OCI-M2 (cell line): Measurements from ENCODE around the gene TRABD2B.

Experiments used
- DNase-seq: peaks from one replicate; lab custom pipeline; 2025; ENCODE audit not compliant: unreplicated experiment; lab: John Stamatoyannopoulos, UW

Gene TRABD2B

DNA sequence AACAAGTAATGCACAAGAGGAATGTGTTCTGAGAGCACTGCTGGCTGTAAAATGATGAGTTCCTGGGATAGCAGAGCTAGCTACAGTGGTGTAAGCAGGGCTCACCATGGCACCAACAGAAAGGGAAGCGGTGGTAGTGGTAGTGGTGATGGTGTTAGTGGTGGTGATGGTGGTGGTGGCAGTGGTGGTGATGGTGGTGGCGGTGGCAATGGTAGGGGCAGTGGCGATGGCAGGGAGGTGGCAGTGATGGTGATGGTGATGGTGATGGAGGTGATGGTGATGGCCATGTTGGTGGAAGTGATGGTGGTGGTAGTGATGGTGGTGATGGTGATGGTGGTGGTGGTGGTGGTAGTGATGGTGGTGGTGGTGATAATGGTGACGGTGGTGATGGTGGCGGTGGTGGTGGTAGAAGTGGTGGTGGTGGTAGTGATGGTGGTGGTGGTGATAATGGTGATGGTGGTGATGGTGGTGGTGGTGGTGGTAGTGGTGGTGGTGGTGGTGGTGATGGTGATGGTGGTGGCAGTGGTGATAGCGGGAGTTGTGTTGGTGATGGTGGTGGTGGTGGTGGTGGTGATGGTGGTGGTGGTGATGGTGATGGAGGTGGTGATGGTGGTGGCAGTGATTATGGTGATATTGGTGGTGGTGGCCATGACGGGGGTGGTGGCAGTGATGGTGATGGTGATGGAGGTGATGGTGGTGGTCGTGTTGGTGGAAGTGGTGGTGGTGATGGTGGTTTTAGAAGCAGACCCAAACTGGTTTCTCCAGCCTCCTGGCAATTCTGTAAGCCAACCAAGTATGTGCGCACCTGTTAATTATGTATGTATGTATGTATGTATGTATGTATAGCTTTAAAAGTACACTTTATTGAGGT lies 254.1 kb downstream of the TRABD2B start:
- no peak for DNase-seq

DNA sequence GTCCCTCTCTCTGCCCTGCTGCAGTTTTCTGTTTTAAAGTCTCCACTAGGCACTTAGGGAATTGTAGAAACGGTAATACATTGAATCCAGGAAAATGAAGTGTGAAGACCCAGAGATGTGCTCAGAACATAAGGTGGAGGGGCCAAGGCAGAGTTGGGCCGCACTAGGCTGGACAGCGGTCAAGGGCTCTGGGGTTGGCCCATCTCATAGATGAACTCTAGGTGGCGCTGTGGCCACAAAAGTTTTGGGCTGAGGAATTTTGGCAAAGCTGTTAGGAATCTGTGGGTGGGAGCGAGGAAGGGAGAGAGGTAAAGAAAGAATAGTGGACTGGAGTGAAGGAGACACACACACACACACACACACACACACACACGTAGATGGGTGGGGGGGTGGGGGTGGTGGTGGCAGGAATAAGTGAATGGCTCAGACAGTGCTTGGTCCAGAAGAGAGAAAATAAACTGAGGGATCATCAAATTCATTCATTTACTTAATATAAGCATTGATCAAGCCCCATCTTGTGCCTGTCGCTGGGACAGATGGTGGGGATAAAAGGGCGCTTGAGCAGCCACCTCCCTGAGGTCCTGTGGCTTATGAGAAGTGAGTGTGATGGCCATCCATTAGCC lies 258.5 kb downstream of the TRABD2B start:
- no peak for DNase-seq

DNA sequence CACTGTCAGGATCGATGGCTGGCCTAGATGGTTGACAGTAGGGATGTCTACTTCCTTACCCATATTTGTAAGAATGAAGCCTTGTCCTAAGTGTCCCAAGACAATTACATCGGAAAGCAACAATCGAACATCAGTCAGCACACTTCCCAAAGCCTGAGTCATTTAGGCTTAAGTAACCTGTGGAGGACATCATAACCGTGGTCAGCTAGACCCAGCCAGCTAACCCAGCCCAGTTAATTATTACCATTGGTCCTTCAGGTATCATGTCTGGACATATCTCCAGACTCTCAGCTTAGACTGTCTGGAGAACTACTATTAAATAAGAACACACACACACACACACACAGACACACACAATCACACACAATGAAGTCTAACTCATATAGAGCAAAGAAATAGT lies 264.7 kb downstream of the TRABD2B start:
- DNase-seq = no peak

DNA sequence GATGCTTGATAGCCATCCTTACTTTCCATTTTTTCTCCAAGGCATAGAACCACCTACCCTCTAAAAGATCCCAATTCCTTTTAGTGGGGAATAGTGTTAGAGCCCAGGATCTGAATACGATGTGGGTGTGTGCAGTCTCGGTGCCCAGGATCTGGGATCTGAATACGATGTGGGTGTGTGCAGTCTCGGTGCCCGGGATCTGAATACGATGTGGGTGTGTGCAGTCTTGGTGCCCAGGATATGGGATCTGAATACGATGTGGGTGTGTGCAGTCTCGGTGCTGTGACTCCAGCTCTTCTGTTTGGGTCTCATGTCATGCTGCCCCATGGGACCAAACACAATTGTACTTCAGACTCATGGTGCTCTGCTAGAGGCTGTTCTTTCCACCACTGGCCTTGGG lies 265.5 kb downstream of the TRABD2B start:
- no peak for DNase-seq

DNA sequence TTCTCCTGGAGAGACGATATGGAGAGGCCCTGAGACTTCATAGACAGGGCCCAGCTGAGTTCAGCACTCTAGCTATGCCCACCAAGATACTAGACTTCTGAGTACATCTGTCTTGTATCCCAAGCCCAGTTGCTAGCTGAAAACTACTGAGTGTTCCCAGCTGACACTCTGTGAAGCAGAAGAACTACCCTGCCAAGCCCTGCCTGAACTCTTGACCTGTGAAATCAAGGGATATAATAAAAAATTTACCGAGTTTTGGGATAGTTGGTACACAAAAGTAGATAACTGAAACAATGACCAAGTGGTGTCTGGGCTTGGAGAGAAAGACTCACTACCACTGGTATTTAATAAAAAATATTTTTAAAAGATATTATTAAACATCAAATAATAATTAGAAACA lies 267.5 kb downstream of the TRABD2B start:
- no peak for DNase-seq

DNA sequence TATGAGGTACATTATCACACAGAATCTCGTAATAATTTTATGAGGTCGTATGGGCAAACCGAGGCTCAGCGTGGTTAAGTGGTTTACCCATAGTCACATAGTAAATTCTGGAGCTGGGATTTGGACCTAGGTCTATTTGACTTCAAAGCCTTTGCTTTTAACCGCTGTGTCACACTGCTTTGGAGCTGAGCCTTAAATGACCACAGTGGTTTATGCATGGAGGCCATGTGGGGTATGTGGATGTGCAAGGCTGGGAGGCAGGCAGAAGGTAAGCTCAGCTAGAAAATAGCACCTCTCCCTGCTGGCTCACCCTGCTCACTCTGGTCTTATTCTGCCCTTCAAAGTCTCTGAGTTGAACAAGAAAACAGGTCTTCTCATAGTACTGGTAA lies 269.5 kb downstream of the TRABD2B start:
- DNase-seq = no peak

DNA sequence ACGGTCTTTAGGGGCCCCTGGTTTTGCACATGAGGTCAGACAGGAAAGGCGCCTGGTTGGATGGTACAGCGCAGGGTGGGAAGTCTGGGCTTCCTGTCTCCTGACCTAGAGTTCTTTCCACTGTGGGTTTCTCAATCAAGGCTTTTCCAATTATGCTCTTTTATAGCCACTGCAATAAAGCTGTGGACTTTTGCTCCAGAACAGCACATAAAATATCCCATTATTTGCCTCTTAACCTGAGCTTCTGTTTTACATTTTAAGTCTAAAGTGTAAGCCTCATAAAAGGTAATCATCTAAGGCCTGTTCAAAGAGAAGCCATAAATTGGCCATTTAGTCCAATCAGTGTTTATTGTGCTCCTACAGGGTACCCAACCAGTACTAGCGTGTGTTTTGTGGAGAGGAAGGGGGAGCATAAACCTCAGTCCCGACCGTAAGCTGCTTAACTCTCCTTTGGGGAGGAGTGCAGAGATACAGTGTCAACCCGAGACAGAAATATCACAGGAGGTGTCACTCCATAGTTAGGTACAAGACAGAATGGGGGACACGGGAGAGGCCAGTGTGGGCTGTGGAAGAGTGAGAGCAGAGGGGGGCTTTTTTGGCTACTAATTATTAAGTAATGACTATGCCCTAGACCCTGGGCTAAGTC lies 270.0 kb downstream of the TRABD2B start:
- DNase-seq = no peak

DNA sequence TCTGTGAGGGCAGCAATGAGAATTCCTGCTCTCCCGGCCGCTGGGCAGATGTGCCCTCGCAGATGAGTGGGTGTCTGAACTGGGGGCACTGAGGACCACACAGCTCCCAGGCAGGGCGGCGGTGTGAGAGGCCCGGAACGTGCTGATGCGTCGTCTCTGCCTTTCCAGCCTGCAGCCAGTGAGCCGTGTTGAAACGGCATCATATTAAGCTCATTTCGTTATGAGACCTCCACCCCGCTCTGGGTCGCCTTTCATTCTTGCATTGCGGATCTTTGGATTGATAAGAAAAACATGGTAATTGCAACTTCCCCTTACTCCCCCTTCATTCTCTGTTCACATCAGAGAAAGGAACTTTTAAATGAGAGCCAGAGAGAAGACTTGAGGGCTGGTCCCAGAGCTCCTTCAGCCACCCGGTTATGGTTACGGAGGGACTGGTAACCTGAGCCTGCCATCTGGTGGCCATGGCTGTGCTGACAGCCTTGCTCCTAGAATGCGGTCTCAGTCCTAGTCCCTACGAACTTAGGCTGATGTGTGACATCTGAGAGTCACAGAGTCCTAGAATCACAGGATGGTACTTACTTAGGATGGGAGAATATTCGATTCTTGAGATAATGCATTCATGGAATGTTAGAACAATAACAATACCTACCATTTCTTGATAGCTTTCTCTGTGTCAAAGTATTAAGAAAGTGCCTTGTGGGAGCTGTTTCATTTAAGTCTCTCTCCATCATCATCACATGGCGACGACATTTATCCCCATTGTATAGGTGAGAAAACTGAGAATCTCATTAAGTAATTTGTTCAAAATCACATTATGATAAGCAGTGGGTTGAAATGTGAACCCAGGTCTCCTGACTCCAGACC lies 271.0 kb downstream of the TRABD2B start:
- DNase-seq = peak; percentile 23

DNA sequence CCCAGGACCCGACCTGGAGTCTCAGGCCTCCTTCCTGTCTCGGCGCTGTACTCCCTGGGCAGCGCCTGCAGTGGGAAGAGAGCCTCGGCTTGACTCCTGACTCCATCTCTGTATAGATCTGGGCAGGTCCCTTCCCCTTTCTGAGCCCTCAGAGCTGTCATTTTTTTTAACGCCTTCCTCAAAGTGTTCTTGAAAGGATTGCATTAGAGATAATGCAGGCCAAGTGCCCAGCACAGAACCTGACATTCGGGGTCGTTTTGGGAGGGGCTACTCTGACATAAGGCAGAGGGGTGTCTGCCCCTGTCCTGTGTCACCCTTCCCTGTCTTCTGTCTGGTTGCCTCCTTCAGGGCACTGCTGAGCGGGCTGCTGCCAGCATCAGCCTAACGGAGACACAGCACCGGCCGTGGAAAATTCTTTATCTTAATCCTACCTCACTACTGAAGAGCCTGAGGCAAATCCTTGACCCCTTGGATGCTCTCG lies 271.6 kb downstream of the TRABD2B start:
- DNase-seq = no peak

DNA sequence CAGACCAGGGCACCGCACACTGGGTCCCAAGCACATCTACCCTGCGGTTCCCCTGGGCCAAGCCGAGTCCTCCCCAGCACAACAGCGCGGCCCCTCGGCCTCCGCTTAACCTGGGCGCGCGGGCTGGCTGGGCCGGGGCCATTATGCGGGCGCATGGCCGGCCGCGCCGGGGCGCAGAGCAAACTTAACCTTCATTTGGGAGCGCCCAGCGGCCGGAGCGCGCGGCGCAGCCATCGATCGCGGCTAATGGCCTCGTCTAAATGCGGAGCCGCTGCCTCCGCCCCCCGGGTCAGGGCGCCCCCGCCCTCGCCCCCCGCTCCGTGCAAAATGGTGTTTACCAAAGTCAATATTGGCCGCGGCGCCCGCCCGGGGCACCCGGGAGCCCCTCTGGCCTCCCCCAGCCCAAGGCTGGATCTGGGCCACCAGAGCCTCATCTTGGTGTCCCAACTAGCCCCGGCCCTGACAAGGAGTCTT lies 272.1 kb downstream of the TRABD2B start:
- no peak for DNase-seq

DNA sequence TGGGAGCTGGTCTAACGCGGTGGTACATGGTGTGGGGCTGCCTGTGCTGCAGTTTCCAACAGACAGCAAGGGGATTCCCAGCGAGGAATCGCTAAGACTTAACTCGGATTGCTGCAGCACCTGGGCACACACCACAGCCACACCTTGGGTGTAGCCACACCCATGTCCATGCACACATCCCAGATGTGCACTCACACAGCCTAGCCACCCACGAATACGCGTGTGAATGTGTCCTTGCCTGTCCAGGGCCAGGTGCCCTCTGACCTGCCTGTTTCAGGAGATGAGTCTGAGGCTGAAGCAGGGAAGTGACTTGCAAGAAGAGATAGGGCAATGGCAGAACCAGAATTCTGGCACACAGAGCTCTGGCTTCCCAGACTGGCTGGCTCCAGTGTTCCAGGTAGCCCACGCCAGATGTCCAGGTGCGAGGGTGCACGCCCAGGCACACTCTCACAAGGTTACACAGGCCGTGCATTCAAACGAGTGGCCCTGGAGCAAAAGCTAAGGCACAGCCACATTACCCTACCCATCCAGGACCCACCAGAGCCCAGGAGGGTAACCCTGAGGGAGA lies 272.7 kb downstream of the TRABD2B start:
- DNase-seq = no peak

DNA sequence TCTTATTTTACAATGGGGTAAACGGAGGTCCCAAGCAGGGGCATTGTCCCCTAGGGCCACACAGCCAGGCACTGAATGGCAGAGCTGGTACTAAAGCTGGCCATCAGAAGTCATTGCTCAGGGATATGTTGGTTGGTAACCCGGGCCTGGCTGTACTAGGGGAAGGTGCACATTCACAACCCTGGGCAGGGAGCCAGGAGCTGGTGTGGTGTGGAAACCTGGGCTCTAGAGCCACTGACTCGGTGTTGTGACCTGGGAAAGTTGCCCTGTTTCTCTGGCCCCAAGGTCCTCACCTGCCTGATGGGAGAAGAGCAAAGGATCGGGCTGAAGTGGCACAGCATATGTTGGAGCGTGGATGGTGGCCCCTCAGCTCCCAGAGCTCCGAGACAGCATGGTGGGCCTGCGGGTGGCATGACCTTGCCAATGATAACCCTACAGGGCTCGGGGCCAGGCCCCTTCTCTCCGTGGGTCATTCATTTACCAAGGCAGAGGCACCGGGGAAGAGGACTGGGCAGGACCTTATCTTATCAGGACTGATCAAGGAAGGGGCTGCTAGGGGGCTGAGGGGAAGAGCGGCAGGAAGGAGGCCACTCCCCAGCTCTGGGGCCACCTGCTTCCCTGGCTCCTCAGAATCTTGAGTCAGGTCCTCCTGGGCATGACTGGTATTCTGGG lies 274.1 kb downstream of the TRABD2B start:
- no peak for DNase-seq

DNA sequence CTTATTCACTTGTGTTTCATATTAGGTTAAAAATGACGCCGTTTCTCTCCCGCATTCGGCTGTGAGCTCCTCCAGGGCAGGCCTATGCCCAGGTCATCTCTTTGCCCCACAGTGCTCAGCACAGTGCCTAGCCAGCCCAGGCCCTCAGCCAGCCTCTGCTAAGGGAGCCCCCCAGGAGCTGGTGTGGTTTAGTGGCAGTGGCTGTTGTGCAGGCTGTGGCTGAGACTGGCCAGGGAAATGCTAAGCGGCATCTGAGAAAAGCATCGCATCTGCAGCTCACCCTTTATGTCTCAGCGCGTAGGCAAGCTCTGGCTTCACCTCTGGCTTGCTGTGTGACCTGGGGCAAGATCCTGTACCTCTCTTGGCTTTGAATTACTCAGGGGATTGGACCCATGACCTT lies 275.1 kb downstream of the TRABD2B start:
- DNase-seq = no peak

DNA sequence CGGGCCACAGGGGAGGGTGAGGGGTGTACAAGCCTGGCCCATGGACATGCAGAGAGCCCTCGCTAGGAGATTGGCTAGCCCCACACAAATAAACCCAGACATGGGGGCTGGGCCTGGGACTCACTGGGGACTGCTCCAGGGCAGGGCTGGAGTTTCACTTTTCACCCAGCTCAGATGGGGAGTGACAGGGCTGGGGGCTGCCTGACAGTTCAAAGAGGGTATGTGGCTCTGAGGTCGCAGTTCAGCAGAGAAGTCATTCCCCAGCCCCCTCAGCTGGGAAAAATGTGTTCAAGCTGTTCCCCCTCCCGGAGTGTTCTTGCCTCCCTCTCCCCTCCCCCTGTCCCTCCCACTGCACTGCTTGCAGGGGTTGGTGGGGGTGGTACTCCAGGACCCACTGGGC lies 277.1 kb downstream of the TRABD2B start:
- no peak for DNase-seq

DNA sequence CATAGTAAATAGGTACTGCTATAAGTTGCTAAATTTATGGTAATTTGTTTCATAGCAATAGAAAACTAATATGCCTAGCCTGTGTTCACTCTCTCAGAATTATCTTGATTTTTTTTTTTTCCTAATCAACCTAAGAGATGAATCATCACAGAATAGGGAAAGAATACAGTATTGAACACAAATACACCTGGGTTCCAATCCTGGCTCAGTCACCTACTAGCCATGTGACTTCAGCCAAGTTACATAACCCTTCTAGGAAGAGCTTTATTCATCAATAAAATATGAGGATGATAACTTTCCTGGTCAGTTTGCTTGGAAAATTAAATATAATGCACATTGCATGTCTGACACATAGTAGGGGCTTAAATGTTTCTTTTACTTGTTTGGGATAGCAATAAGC lies 279.8 kb downstream of the TRABD2B start:
- no peak for DNase-seq

DNA sequence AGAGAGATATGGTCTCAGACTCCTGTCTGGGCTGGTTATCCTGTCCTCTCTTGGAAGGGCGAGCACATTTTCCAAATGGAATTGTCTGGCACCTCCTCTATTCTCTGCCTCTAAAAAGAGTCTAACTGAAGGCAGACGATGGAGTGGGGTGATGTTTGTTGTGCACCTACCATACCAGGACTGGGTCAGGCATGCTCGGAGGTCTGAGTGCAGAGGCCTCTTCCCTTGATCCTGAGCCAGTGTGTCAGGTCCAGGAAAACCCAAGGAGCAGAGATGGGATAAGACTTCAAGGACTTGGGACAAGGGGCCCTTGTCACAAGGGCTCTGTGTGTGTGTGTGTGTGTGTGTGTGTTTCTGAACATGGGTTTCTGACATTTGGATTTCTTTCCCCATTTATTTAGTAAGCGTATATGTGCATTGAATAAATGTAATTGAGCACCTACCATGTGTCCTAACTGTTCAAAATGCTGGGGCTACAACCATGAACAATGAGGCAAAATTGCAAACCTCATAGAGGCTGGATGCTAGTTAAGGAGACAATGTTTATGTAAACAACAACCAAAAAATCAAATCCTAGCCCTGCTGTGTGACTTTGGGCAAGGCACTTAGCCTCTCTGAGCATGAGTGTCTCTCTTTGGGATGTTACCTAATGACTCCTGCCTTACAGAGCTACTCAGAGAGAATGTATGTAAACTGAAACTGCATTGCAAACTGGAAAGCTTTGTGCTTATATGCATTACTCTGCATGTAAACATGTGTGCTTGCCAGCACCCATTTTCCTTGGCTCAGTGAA lies 283.0 kb downstream of the TRABD2B start:
- no peak for DNase-seq

DNA sequence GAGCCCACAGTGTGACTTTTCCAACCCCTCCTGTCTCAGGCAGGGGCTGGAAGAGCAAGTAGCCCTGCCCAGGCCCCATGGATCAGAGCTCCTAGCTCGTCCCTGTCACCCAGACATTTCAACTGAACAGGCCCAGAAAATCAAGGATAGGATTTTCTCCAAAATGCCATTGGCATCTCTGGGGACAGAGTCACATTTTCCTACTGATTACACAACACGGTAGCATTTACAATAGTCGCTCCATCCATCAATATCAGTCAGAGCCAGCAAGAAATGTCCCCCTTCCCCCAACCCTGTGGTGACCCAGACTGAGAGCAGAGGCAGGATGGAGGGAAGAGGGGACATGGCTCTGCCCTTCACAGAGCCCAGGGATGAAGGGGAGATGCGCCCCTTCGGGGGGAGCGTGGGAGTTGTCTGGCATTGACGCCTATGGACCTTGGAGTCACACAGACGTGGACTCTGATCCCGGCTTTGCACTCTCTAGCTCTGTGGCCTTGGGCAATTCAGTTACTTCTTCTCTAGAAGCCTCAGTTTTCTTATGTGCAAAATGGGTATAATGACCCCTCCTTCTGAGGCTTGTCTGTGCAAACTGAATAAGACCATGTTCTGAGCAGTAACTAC lies 283.7 kb downstream of the TRABD2B start:
- DNase-seq = no peak

DNA sequence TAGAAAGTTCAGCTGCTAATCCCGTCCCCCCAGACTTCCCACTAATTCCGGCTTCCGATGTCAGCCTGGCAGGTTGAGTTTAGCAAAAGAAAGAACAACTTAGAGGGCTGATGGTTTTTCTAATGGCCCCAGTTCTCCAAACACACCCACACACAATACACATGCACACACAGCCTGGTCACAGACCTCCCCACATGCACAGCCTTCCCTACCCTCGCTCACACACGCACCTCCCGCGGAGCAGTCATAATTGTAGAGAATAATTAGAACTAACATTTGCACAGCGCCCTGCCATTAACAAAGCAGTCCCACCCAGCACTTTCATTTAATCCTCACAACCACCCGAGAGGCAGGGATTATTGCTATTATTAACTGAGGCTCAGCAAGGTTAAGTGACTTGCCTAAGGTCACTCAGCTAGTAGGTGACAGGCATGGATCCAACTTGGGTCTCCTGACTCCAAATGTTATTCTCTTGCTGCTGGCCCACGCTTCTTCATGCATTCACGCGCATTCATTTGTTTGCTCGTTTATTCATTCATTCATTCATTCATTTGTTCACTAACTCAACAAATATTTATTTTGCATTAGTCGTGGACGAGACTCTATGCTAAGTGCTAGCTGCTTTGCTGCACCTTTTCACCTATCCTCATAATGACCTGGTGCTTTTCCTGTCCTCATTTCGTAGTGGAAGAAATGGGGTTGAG lies 284.4 kb downstream of the TRABD2B start:
- no peak for DNase-seq
